BJ (cell line): ENCODE data around the gene LRRK2. TPM values are rescaled to one million over a fixed set of nuclear protein-coding genes. Genes with fewer than 3 reads are reported as not detected.
"Not testable (repeated sequence)": the region's sequence is repeated elsewhere in the genome, so short reads cannot be mapped to it uniquely, and the experiment has no call there.

Experiments
- CTCF ChIA-PET: fragments of 350-600 bp; formaldehyde crosslinking; extraction: SDS; loops from one replicate; lab custom pipeline; 2021; ENCODE audit warnings: antibody characterized with exemption, inconsistent platforms; lab: Yijun Ruan, JAX
- POLR2A ChIA-PET: fragments of 300-600 bp; sonication (Branson Sonifier 250); formaldehyde crosslinking; extraction: SDS; loops from one replicate; lab custom pipeline; 2021; ENCODE audit warnings: antibody characterized with exemption; lab: Charles Lee
- DNase-seq: peaks from one replicate; pipeline ENCODE4 v3.0.0-alpha.2; 2011; ENCODE audit warnings: low read depth
- H3K27me3 ChIP-seq: 2 replicates; pipeline ENCODE4 v1.6.0; 2011; ENCODE audit warnings: low read length; ENCODE audit not compliant: control insufficient read depth, insufficient read depth
- H3K36me3 ChIP-seq: 2 replicates; pipeline ENCODE4 v1.5.1; 2011; ENCODE audit warnings: low read length; ENCODE audit not compliant: control insufficient read depth, insufficient read depth
- H3K4me3 ChIP-seq: 2 replicates; pipeline ENCODE4 v1.5.1; 2011; ENCODE audit warnings: low read depth, mild to moderate bottlenecking, control low read depth, low read length
- polyA plus RNA-seq: library from polyadenylated mRNA; depleted of rRNA; stranded (reverse); fragments of >200 nt; gene quantifications from 2 replicates; pipeline ENCODE4 v1.2.3, GENCODE V29; 2011
- TF ChIP-seq, protein P1 (sequence below): IDR thresholded peaks from 2 replicates; pipeline ENCODE4 v1.5.1; 2011; ENCODE audit warnings: low read depth, mild to moderate bottlenecking, control low read depth, inconsistent platforms, low read length, moderate library complexity; ENCODE audit not compliant: insufficient read depth

The LRRK2 gene
- polyA plus RNA-seq, 1 experiment = 1.5 TPM

DNA sequence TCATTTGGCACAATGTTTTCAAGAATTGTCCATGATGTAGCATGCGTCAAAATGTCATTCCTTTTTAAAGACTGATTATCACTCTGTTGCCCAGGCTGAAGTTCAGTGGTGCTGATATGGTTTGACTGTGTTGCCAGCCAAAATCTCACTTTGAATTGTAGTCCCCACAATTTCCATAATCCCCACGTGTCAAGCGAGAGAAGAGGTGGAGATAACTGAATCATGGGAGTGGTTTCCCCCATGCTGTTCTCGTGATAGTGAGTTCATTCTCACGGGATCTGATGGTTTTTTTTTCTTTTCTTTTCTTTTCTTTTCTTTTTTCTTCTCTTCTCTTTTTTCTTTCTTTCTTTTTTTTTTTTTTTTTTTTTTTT is 21.8 kb upstream of the LRRK2 start:
- H3K36me3 ChIP-seq = no peaks in the 10 kb centered on the region
- no peak overlapping the region for H3K4me3 ChIP-seq
- ChIA-PET CTCF (no interaction called here), POLR2A (no interaction called here)
- DNase-seq = no peak
- no peaks in the 10 kb centered on the region for H3K27me3 ChIP-seq
- TF ChIP-seq, protein P1, sequence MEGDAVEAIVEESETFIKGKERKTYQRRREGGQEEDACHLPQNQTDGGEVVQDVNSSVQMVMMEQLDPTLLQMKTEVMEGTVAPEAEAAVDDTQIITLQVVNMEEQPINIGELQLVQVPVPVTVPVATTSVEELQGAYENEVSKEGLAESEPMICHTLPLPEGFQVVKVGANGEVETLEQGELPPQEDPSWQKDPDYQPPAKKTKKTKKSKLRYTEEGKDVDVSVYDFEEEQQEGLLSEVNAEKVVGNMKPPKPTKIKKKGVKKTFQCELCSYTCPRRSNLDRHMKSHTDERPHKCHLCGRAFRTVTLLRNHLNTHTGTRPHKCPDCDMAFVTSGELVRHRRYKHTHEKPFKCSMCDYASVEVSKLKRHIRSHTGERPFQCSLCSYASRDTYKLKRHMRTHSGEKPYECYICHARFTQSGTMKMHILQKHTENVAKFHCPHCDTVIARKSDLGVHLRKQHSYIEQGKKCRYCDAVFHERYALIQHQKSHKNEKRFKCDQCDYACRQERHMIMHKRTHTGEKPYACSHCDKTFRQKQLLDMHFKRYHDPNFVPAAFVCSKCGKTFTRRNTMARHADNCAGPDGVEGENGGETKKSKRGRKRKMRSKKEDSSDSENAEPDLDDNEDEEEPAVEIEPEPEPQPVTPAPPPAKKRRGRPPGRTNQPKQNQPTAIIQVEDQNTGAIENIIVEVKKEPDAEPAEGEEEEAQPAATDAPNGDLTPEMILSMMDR = no peak

DNA sequence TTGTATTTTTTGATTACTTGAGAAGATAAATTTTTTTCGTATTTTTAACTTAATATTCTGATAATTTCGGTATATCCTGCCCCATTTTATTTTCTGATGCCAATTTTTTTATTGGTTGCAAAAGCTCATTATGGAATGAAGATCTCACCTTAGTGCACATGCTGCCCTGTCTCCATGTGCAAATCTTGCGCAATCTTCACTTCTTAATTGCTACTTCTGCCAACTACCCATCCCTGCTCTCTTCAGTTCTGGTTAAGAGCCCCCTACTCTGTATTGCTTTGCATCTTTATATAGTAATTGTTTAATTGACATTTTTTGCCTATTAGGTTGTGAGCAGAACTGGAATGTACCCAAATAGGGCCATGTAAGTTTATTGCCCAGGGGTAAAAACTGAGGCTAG is 20.5 kb upstream of the LRRK2 start:
- H3K36me3 ChIP-seq = no peaks in the 10 kb centered on the region
- H3K4me3 ChIP-seq = no peak overlapping the region
- TF ChIP-seq, protein P1 = no peak
- CTCF ChIA-PET = no interaction called here
- no peaks in the 10 kb centered on the region for H3K27me3 ChIP-seq
- DNase-seq = no peak
- POLR2A ChIA-PET = no interaction called here

DNA sequence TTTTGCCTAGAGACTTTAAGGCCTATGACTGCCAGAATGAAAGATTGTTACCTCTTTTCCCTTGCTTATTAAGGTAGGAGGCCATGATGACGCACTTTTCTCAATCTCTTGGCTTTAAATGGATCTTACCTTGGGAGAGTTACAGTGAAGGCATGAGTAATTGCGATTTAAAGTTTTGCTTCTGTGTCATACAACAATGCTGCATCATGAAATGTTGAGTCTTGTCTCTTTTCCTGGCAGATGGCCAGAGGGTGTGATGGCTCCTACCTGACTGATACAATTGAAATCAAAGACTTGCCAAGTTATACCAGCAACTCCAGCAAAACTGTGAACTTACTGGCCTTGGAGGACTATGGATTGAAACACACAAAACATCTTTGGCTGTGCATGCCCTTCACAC is 17.2 kb upstream of the LRRK2 start:
- DNase-seq = no peak
- ChIA-PET POLR2A (no interaction called here), CTCF (no interaction called here)
- TF ChIP-seq, protein P1 = no peak
- Histone ChIP-seq H3K4me3 (no peak overlapping the region), H3K36me3 (no peaks in the 10 kb centered on the region), H3K27me3 (no peaks in the 10 kb centered on the region)

DNA sequence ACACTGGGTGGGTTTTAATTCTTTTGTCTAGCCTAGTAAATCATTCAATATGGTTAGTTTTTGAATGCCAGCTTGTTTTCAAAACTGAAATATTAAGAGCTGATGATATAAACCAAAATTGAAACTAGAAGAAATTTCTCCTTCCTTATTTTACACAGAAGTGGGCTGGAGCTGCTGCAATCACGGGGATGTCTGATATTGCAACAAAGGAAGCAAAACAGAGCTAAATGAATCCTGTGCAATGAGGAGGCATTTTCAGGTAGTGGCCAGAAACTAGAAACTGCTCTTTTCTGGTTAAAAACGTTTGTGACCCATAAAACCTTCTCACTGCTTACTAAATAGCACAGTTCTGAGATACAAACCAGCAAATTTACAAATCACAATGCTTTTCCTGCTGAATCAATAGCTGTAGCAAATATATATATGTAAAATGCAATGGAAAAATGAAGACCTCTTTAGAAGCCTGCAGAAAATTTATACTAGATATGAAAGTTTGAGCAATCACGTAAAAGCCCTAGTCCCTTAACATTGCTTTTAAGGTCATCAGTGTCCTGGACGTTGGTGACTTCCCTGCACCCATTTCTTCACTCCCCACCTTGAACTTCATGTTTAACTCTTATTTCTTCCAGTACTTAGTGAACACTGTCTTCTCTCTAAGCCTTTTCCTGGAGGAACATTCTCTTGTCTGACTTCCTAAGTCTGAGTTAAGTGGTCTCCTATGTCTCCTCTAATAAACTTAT is 15.9 kb upstream of the LRRK2 start:
- CTCF ChIA-PET = no interaction called here

DNA sequence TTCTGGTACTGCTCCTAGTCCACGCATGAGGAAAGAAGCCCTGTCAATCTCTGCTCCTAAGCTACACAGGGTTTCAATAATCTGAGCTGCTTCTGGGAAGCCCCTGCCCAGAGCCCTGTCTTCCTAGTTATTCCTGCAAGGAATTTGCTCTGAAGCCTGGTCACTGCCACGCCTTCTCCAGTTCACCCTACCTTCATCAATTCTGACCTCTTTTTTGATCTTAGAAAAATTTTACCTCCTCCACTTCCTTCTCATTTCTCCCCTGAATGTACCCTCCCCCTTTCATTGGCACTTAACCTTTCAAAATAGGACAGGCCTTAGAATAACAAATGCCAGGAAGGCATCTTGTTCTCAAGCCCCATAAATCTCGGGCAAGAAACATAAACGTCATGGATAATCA is 14.9 kb upstream of the LRRK2 start:
- ChIA-PET POLR2A (no interaction called here), CTCF (no interaction called here)
- H3K36me3 ChIP-seq = no peaks in the 10 kb centered on the region
- no peak for DNase-seq
- TF ChIP-seq, protein P1 = no peak
- no peak overlapping the region for H3K4me3 ChIP-seq
- no peaks in the 10 kb centered on the region for H3K27me3 ChIP-seq

More for the DNA sequence above, 15.9 kb upstream of the LRRK2 start:
- DNase-seq = no peak
- TF ChIP-seq, protein P1 = no peak
- H3K36me3 ChIP-seq = no peaks in the 10 kb centered on the region
- no peak overlapping the region for H3K4me3 ChIP-seq
- H3K27me3 ChIP-seq = no peaks in the 10 kb centered on the region
- POLR2A ChIA-PET = no interaction called here

DNA sequence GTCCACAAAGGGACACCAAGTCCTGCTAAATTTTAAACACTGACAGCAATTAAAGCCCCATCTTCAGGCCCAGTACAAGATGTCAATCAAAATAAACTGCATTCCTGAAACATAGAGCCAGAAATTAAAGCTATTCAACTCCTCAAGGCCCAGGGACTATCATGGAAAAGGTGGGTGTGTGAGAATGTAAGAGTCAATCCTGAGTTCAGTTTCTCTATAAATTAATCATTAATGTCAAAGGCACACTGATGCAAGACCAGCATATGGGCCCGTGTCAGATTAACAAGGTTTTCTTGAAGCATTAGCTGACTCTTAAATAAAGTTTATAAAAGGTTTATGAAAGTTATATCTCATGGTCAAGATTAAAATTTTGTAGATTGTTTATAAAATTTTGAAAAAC is 13.6 kb upstream of the LRRK2 start:
- DNase-seq, H3K27me3 ChIP-seq, CTCF ChIA-PET, H3K4me3 ChIP-seq, POLR2A ChIA-PET, H3K36me3 ChIP-seq: not testable (repeated sequence)
